Measurements from ENCODE around the gene PCDHGB4.

Gene PCDHGB4

GRCh38 chr5:141369994-141370848, 17.3 kb upstream of the PCDHGB4 start, which contains the start of gene PCDHGB3:
PCDHGB3 (plus strand) TSS chr5:141370242; CDS start chr5:141370395, 153 bp downstream.
- TF ChIP-seq POLR2AphosphoS5 (IDR thresholded peaks at IDR 0.05; ENCODE audit: low read depth), result no peak
- no peak for TF ChIP-seq GABPA (IDR thresholded peaks at IDR 0.05; ENCODE audit: low read depth)
- TF ChIP-seq, protein P1, sequence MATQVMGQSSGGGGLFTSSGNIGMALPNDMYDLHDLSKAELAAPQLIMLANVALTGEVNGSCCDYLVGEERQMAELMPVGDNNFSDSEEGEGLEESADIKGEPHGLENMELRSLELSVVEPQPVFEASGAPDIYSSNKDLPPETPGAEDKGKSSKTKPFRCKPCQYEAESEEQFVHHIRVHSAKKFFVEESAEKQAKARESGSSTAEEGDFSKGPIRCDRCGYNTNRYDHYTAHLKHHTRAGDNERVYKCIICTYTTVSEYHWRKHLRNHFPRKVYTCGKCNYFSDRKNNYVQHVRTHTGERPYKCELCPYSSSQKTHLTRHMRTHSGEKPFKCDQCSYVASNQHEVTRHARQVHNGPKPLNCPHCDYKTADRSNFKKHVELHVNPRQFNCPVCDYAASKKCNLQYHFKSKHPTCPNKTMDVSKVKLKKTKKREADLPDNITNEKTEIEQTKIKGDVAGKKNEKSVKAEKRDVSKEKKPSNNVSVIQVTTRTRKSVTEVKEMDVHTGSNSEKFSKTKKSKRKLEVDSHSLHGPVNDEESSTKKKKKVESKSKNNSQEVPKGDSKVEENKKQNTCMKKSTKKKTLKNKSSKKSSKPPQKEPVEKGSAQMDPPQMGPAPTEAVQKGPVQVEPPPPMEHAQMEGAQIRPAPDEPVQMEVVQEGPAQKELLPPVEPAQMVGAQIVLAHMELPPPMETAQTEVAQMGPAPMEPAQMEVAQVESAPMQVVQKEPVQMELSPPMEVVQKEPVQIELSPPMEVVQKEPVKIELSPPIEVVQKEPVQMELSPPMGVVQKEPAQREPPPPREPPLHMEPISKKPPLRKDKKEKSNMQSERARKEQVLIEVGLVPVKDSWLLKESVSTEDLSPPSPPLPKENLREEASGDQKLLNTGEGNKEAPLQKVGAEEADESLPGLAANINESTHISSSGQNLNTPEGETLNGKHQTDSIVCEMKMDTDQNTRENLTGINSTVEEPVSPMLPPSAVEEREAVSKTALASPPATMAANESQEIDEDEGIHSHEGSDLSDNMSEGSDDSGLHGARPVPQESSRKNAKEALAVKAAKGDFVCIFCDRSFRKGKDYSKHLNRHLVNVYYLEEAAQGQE (IDR thresholded peaks at IDR 0.05; ENCODE audit: insufficient replicate concordance, low read depth), result peak; percentile 27
- peak; percentile 70 for TF ChIP-seq CTCF (IDR thresholded peaks at IDR 0.05; ENCODE audit: insufficient read depth, low read length)
- H3K27ac ChIP-seq (replicated peaks), result no peak within 1 kb of the TSS
- DNase-seq (ENCODE audit: low read depth in 1 of 2, low spot score in 1 of 2), result peak; percentile 55 to 81
- no peaks in the 10 kb centered on the region for H3K27me3 ChIP-seq (ENCODE audit: insufficient read depth, poor library complexity, severe bottlenecking)
- peak within 1 kb of the TSS; percentile 56 for H3K4me3 ChIP-seq (replicated peaks; ENCODE audit: insufficient read depth, low read length)

- Histone ChIP-seq H3K27me3 (ENCODE audit: insufficient read depth, poor library complexity, severe bottlenecking) (no peaks in the 10 kb centered on the region), H3K4me3 (replicated peaks; ENCODE audit: insufficient read depth, low read length) (no peak overlapping the region), H3K27ac (replicated peaks) (no peak overlapping the region)
- no peak for DNase-seq (ENCODE audit: low read depth in 1 of 2, low spot score in 1 of 2)
- TF ChIP-seq GABPA (IDR thresholded peaks at IDR 0.05; ENCODE audit: low read depth), result no peak
- no peak for TF ChIP-seq POLR2AphosphoS5 (IDR thresholded peaks at IDR 0.05; ENCODE audit: low read depth)
- TF ChIP-seq SPI1 (IDR thresholded peaks at IDR 0.05; ENCODE audit: borderline replicate concordance, low read depth), result no peak
- no peak for TF ChIP-seq CTCF (IDR thresholded peaks at IDR 0.05; ENCODE audit: insufficient read depth, low read length)
These were observed 15.7 kb upstream of the PCDHGB4 start for GRCh38 chr5:141371572-141372475.

- DNase-seq (ENCODE audit: low read depth in 1 of 2, low spot score in 1 of 2), result no peak
- Histone ChIP-seq H3K27ac (replicated peaks) (no peak within 1 kb of the TSS), H3K27me3 (ENCODE audit: insufficient read depth, poor library complexity, severe bottlenecking) (no peaks in the 10 kb centered on the region), H3K4me3 (replicated peaks; ENCODE audit: insufficient read depth, low read length) (no peak within 1 kb of the TSS)
- TF ChIP-seq, protein P1 (IDR thresholded peaks at IDR 0.05; ENCODE audit: insufficient replicate concordance, low read depth), result no peak
These were observed 13.7 kb upstream of the PCDHGB4 start, which contains the start of gene PCDHGA6 for GRCh38 chr5:141373673-141374317. PCDHGA6 (plus strand) TSS chr5:141373891; CDS start chr5:141374084, 193 bp downstream.
